Liver (tissue), 3 donors: Measurements from ENCODE around the gene ARL3.

Experiments used
- GABPA ChIP-seq, 2 donors: IDR thresholded peaks in 1 of 2; conservative IDR thresholded peaks in 1 of 2; 2 replicates each; pipeline ENCODE4 v1.6.1; 2016; ENCODE audit warnings: antibody characterized with exemption in 2 of 2, mild to moderate bottlenecking in 1 of 2, moderate library complexity in 1 of 2
- HNF4G ChIP-seq: IDR thresholded peaks from 2 replicates; pipeline ENCODE4 v1.6.1; 2016; ENCODE audit warnings: antibody characterized with exemption
- JUND ChIP-seq, 2 donors: IDR thresholded peaks; 2 replicates each; pipeline ENCODE4 v1.6.1; 2016; ENCODE audit warnings: antibody characterized with exemption in 2 of 2
- NR2F2 ChIP-seq: IDR thresholded peaks from 2 replicates; pipeline ENCODE4 v1.6.1; 2016; ENCODE audit warnings: antibody characterized with exemption
- RAD21 ChIP-seq, 2 donors: IDR thresholded peaks; 2 replicates each; pipeline ENCODE4 v1.6.1; 2016; ENCODE audit warnings: antibody characterized with exemption in 2 of 2, mild to moderate bottlenecking in 2 of 2
- RXRA ChIP-seq, 2 donors: IDR thresholded peaks; 2 replicates each; pipeline ENCODE4 v1.6.1; 2017 to 2018; ENCODE audit warnings: antibody characterized with exemption in 2 of 2, mild to moderate bottlenecking in 1 of 2
- SP1 ChIP-seq: IDR thresholded peaks from 2 replicates; pipeline ENCODE4 v1.6.1; 2018; ENCODE audit warnings: antibody characterized with exemption, mild to moderate bottlenecking
- TAF1 ChIP-seq: conservative IDR thresholded peaks from 2 replicates; pipeline ENCODE4 v1.6.1; 2016; ENCODE audit warnings: antibody characterized with exemption, mild to moderate bottlenecking
- YY1 ChIP-seq: IDR thresholded peaks from 2 replicates; pipeline ENCODE4 v1.6.1; 2016; ENCODE audit warnings: antibody characterized with exemption, mild to moderate bottlenecking
- TF ChIP-seq, protein P1 (sequence below): IDR thresholded peaks from 2 replicates; pipeline ENCODE4 v1.6.1; 2016; ENCODE audit warnings: antibody characterized with exemption, mild to moderate bottlenecking
- TF ChIP-seq, protein P2 (sequence below): fragments of 150-350 bp; IDR thresholded peaks from 2 replicates; pipeline ENCODE4 v1.5.1; 2017; ENCODE audit warnings: improper control_type of control experiment, low read depth, low read length; ENCODE audit not compliant: missing input control
- TF ChIP-seq, protein P3 (sequence below): IDR thresholded peaks from 2 replicates; pipeline ENCODE4 v1.6.1; 2016; ENCODE audit warnings: antibody characterized with exemption
- TF ChIP-seq, protein P4 (sequence below): IDR thresholded peaks from 2 replicates; pipeline ENCODE4 v1.6.1; 2016; ENCODE audit warnings: antibody characterized with exemption
- donor health status: healthy.
- donor health status: healthy.

DNA sequence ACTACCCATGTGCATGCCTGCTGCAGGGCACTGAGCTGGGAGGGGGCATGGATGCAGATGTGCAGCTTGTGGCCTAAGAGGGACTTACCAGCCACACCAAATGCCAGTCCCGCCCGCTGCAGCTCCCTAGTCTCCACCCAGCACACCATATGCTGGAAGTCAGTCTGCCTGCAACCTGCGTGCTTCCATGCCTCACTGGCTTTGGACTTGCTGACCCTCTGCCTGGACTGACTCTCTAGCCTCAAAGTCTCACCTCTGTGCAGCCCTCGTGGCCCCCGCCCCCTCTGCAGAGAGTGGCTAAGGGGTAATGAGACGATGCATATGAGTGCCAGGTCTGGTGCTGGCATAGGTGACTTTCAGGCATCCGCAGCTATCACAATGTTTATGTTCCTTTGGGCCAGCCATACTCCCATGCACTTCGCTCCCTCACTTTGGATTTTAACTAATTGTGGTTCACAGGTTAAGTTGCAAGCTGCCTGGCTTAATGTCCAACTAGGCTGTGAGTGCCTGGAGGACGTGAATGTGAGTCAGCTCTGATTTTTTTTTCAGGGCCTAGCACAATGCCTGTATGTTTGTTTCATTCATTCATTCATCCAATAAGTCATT is 48.2 kb downstream of the ARL3 start:
- TF ChIP-seq, protein P1, sequence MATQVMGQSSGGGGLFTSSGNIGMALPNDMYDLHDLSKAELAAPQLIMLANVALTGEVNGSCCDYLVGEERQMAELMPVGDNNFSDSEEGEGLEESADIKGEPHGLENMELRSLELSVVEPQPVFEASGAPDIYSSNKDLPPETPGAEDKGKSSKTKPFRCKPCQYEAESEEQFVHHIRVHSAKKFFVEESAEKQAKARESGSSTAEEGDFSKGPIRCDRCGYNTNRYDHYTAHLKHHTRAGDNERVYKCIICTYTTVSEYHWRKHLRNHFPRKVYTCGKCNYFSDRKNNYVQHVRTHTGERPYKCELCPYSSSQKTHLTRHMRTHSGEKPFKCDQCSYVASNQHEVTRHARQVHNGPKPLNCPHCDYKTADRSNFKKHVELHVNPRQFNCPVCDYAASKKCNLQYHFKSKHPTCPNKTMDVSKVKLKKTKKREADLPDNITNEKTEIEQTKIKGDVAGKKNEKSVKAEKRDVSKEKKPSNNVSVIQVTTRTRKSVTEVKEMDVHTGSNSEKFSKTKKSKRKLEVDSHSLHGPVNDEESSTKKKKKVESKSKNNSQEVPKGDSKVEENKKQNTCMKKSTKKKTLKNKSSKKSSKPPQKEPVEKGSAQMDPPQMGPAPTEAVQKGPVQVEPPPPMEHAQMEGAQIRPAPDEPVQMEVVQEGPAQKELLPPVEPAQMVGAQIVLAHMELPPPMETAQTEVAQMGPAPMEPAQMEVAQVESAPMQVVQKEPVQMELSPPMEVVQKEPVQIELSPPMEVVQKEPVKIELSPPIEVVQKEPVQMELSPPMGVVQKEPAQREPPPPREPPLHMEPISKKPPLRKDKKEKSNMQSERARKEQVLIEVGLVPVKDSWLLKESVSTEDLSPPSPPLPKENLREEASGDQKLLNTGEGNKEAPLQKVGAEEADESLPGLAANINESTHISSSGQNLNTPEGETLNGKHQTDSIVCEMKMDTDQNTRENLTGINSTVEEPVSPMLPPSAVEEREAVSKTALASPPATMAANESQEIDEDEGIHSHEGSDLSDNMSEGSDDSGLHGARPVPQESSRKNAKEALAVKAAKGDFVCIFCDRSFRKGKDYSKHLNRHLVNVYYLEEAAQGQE = no peak
- no peak for TF ChIP-seq GABPA (IDR thresholded peaks at IDR 0.05 in 1 of 2, conservative IDR thresholded peaks at IDR 0.05 in 1 of 2)
- TF ChIP-seq, protein P2, sequence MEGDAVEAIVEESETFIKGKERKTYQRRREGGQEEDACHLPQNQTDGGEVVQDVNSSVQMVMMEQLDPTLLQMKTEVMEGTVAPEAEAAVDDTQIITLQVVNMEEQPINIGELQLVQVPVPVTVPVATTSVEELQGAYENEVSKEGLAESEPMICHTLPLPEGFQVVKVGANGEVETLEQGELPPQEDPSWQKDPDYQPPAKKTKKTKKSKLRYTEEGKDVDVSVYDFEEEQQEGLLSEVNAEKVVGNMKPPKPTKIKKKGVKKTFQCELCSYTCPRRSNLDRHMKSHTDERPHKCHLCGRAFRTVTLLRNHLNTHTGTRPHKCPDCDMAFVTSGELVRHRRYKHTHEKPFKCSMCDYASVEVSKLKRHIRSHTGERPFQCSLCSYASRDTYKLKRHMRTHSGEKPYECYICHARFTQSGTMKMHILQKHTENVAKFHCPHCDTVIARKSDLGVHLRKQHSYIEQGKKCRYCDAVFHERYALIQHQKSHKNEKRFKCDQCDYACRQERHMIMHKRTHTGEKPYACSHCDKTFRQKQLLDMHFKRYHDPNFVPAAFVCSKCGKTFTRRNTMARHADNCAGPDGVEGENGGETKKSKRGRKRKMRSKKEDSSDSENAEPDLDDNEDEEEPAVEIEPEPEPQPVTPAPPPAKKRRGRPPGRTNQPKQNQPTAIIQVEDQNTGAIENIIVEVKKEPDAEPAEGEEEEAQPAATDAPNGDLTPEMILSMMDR = no peak
- TF ChIP-seq SP1 = no peak
- TF ChIP-seq JUND (IDR thresholded peaks at IDR 0.05) = no peak
- TF ChIP-seq, protein P3, sequence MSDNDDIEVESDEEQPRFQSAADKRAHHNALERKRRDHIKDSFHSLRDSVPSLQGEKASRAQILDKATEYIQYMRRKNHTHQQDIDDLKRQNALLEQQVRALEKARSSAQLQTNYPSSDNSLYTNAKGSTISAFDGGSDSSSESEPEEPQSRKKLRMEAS = no peak
- no peak for TF ChIP-seq TAF1
- TF ChIP-seq YY1 = no peak
- TF ChIP-seq, protein P4, sequence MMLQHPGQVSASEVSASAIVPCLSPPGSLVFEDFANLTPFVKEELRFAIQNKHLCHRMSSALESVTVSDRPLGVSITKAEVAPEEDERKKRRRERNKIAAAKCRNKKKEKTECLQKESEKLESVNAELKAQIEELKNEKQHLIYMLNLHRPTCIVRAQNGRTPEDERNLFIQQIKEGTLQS = no peak
- TF ChIP-seq RXRA (IDR thresholded peaks at IDR 0.05) = no peak
- TF ChIP-seq NR2F2 = no peak
- no peak for TF ChIP-seq RAD21 (IDR thresholded peaks at IDR 0.05)
- TF ChIP-seq HNF4G = no peak
